ENCODE results near the gene KCNJ2.

The KCNJ2 gene

DNA sequence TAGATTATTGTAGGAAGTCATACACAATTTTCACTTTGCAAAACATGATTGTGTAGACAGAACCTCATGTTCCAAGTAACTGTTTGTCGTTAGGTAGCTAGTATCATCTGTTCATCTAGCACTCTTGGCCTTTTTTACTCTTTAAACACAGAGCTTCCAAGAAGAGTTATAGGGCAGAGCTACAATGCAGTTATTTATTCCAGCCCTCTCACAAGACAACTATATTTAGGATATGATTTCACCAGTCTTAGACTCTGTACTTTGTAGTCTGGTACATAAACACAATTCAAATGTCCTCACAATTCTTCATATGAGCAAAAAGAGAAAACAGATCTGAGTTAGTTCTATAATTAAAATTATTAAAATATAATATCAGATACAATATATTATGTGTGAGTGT, 37.9 kb downstream of the KCNJ2 start:
- no peak overlapping the region for H3K27ac ChIP-seq (replicated peaks)
- no peak for DNase-seq (ENCODE audit: low read depth in 1 of 2, low spot score in 1 of 2)
- H3K27me3 ChIP-seq (ENCODE audit: insufficient read depth, poor library complexity, severe bottlenecking), result no peaks in the 10 kb centered on the region
- no peak overlapping the region for H3K4me3 ChIP-seq (replicated peaks; ENCODE audit: insufficient read depth, low read length)
- no peak for TF ChIP-seq POLR2AphosphoS5 (IDR thresholded peaks at IDR 0.05; ENCODE audit: low read depth)
- TF ChIP-seq, protein P1, sequence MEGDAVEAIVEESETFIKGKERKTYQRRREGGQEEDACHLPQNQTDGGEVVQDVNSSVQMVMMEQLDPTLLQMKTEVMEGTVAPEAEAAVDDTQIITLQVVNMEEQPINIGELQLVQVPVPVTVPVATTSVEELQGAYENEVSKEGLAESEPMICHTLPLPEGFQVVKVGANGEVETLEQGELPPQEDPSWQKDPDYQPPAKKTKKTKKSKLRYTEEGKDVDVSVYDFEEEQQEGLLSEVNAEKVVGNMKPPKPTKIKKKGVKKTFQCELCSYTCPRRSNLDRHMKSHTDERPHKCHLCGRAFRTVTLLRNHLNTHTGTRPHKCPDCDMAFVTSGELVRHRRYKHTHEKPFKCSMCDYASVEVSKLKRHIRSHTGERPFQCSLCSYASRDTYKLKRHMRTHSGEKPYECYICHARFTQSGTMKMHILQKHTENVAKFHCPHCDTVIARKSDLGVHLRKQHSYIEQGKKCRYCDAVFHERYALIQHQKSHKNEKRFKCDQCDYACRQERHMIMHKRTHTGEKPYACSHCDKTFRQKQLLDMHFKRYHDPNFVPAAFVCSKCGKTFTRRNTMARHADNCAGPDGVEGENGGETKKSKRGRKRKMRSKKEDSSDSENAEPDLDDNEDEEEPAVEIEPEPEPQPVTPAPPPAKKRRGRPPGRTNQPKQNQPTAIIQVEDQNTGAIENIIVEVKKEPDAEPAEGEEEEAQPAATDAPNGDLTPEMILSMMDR (IDR thresholded peaks at IDR 0.05; ENCODE audit: insufficient read depth, low read length), result no peak
- no peak for TF ChIP-seq GABPA (IDR thresholded peaks at IDR 0.05; ENCODE audit: low read depth)
- no peak for TF ChIP-seq REST (IDR thresholded peaks at IDR 0.05; ENCODE audit: insufficient replicate concordance, low read depth)
- no peak for TF ChIP-seq SPI1 (IDR thresholded peaks at IDR 0.05; ENCODE audit: borderline replicate concordance, low read depth)

DNA sequence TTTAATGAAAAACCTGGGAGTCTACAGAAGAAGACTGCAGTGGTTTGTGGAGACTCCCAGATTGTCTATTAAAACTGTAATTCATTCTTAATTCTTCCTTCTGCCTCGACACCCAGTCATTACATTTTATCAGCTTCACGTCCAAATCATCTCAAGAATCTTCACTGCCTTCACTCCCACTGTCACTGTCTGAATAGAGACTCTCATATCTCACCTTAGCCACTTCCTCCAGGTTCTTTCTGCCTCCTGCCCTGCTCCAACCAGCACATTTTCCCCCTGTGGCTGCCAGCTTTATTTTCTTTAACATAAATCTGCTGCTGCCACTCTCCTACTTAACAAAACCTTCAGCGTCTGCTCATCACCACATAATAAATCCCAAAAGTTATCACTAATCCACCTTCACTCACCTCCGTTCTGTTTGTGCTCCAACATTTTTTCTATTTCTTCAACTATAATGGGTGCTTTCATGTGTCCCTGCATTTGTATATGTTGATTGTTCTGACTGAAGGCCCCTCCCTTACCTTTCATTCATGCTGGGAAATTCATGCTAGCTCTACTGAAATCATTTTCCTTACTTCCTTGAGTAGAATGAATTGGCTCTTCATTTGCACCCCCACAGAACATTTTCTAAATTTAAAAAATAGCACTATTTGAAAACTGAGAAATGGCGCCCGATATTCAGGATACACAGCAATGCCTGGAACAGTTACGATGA, 38.9 kb downstream of the KCNJ2 start:
- H3K4me3 ChIP-seq (replicated peaks; ENCODE audit: insufficient read depth, low read length), result no peak overlapping the region
- H3K27ac ChIP-seq (replicated peaks), result no peak overlapping the region
- no peak for TF ChIP-seq GABPA (IDR thresholded peaks at IDR 0.05; ENCODE audit: low read depth)
- H3K27me3 ChIP-seq (ENCODE audit: insufficient read depth, poor library complexity, severe bottlenecking), result no peaks in the 10 kb centered on the region
- DNase-seq (ENCODE audit: low read depth in 1 of 2, low spot score in 1 of 2), result no peak

- H3K27me3 ChIP-seq (ENCODE audit: insufficient read depth, poor library complexity, severe bottlenecking), result no peaks in the 10 kb centered on the region
- H3K27ac ChIP-seq (replicated peaks), result no peak overlapping the region
- no peak overlapping the region for H3K4me3 ChIP-seq (replicated peaks; ENCODE audit: insufficient read depth, low read length)
- no peak for TF ChIP-seq SPI1 (IDR thresholded peaks at IDR 0.05; ENCODE audit: borderline replicate concordance, low read depth)
- no peak for TF ChIP-seq GABPA (IDR thresholded peaks at IDR 0.05; ENCODE audit: low read depth)
- TF ChIP-seq, protein P1 (IDR thresholded peaks at IDR 0.05; ENCODE audit: insufficient read depth, low read length), result no peak
- no peak for TF ChIP-seq REST (IDR thresholded peaks at IDR 0.05; ENCODE audit: insufficient replicate concordance, low read depth)
- no peak for TF ChIP-seq POLR2AphosphoS5 (IDR thresholded peaks at IDR 0.05; ENCODE audit: low read depth)
- DNase-seq (ENCODE audit: low read depth in 1 of 2, low spot score in 1 of 2), result no peak
These were observed 39.7 kb downstream of the KCNJ2 start for GRCh38 chr17:70208825-70209555.

GRCh38 chr17:70215656-70216055, 46.3 kb downstream of the KCNJ2 start:
- DNase-seq (ENCODE audit: low read depth in 1 of 2, low spot score in 1 of 2), result no peak
- TF ChIP-seq REST (IDR thresholded peaks at IDR 0.05; ENCODE audit: insufficient replicate concordance, low read depth), result no peak
- TF ChIP-seq, protein P1 (IDR thresholded peaks at IDR 0.05; ENCODE audit: insufficient read depth, low read length), result no peak
- TF ChIP-seq SPI1 (IDR thresholded peaks at IDR 0.05; ENCODE audit: borderline replicate concordance, low read depth), result no peak
- no peak for TF ChIP-seq GABPA (IDR thresholded peaks at IDR 0.05; ENCODE audit: low read depth)
- TF ChIP-seq POLR2AphosphoS5 (IDR thresholded peaks at IDR 0.05; ENCODE audit: low read depth), result no peak

More at GRCh38 chr17:70215656-70216055, 46.3 kb downstream of the KCNJ2 start:
- Histone ChIP-seq H3K27me3 (ENCODE audit: insufficient read depth, poor library complexity, severe bottlenecking) (no peaks in the 10 kb centered on the region), H3K27ac (replicated peaks) (no peak overlapping the region), H3K4me3 (replicated peaks; ENCODE audit: insufficient read depth, low read length) (no peak overlapping the region)
